Left lung (tissue), 10 donors: Measurements from ENCODE around the gene CCT3. TPM values are rescaled to one million over a fixed set of nuclear protein-coding genes. Genes with fewer than 3 reads are reported as not detected.

ENCODE experiments used
- ATAC-seq: fragments of 200-7000 bp; cut with Tn5 transposase; one replicate; pipeline ENCODE4 v1.9.1; 2020; ENCODE audit warnings: moderate library complexity
- DNase-seq, 4 donors: peaks; one replicate each; pipeline ENCODE4 v3.0.0-alpha.2; 2013 to 2020
- H3K27ac ChIP-seq, 2 donors: fragments of 200-600 bp; sonication (generic) in 1 of 2; one replicate each; pipeline versions ENCODE4 v1.5.0 to v1.8.0; 2020 to 2021
- H3K27me3 ChIP-seq, 2 donors: fragments of 200-600 bp; sonication (generic) in 1 of 2; one replicate each; pipeline versions ENCODE4 v1.5.0 to v1.8.0; 2020 to 2021
- H3K36me3 ChIP-seq, 2 donors: fragments of 200-600 bp; sonication (generic) in 1 of 2; one replicate each; pipeline versions ENCODE4 v1.5.0 to v1.8.0; 2020 to 2021
- H3K4me1 ChIP-seq, 2 donors: fragments of 200-600 bp; one replicate each; pipeline ENCODE4 v1.8.0; 2021
- H3K4me3 ChIP-seq, 2 donors: fragments of 200-600 bp; sonication (generic) in 1 of 2; one replicate each; pipeline versions ENCODE4 v1.5.0 to v1.8.0; 2020 to 2021; ENCODE audit warnings: mild to moderate bottlenecking in 1 of 2
- H3K9me3 ChIP-seq, 2 donors: fragments of 200-600 bp; sonication (generic) in 1 of 2; one replicate each; pipeline versions ENCODE4 v1.5.0 to v1.8.0; 2020 to 2021
- intact Hi-C, 2 donors: fragments of 100-400 bp; cut with DNase I; formaldehyde crosslinking; loops; one replicate each; pipeline versions ENCODE4 v1.11.2 to v1.14.2; 2022
- polyA plus RNA-seq, 6 donors: library from polyadenylated mRNA; unstranded; fragments of 120-200 nt; gene quantifications; one replicate each; pipeline ENCODE4 v1.2.1, GENCODE V29; 2013; ENCODE audit not compliant: insufficient read length in 6 of 6
- total RNA-seq, 2 donors: library from RNA; stranded (reverse); fragmentation: NEBNext Ultra II Directional; extraction: Animal tissue kit (Norgen Biotek cat#: 25700); gene quantifications; one replicate each; pipeline ENCODE4 v1.2.1, GENCODE V29; 2021
- TF ChIP-seq, protein P1 (sequence below), 2 donors: fragments of 200-600 bp; sonication (generic) in 1 of 2; IDR thresholded peaks; one replicate each; pipeline versions ENCODE4 v1.5.0 to v1.8.0; 2021; ENCODE audit warnings: antibody characterized with exemption in 2 of 2
- donor health status: DM: no; HTN: yes; CAD: no.
- donor health status: DM: no; HTN: no; CAD: no.

The CCT3 gene
- total and polyA plus RNA-seq, 8 donors, result 166 to 318 (median 266) TPM

DNA sequence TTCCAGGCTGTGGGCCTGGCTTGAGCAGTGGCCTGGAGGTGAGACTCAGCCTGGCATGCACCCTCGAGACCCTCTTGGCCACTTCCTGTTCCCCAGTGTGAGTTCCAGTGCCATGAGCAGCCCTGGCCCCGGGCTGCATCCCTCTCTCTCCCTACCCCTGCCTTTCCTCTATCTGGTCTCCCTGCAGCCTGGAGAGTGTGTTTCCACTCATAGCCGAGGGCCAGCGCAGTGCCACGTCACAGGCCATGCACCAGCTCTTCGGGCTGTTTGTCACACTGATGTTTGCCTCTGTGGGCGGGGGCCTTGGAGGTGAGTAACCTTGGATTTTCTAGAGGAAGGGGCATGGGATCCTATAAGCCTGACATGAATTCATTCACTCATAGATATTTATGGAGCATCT is 44.5 kb upstream of the CCT3 start:
- no peak for DNase-seq
- no peaks in the 10 kb centered on the region for H3K36me3 ChIP-seq
- TF ChIP-seq, protein P1, sequence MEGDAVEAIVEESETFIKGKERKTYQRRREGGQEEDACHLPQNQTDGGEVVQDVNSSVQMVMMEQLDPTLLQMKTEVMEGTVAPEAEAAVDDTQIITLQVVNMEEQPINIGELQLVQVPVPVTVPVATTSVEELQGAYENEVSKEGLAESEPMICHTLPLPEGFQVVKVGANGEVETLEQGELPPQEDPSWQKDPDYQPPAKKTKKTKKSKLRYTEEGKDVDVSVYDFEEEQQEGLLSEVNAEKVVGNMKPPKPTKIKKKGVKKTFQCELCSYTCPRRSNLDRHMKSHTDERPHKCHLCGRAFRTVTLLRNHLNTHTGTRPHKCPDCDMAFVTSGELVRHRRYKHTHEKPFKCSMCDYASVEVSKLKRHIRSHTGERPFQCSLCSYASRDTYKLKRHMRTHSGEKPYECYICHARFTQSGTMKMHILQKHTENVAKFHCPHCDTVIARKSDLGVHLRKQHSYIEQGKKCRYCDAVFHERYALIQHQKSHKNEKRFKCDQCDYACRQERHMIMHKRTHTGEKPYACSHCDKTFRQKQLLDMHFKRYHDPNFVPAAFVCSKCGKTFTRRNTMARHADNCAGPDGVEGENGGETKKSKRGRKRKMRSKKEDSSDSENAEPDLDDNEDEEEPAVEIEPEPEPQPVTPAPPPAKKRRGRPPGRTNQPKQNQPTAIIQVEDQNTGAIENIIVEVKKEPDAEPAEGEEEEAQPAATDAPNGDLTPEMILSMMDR (IDR thresholded peaks at IDR 0.05), result no peak
- ATAC-seq, result no peak
- no peak overlapping the region for H3K4me3 ChIP-seq
- no peak overlapping the region for H3K27ac ChIP-seq
- intact Hi-C loops, result loop anchor here (5.0 to 10.0 kb wide), 2 partner anchors 62 to 225 kb away; no protein-coding TSS in a partner anchor
- no peaks in the 10 kb centered on the region for H3K4me1 ChIP-seq
- peaks cover 2 to 20% of the 10 kb centered on the region in 2 donors for H3K27me3 ChIP-seq
- no peaks in the 10 kb centered on the region for H3K9me3 ChIP-seq

- intact Hi-C loops, result loop anchor here (5.0 to 10.0 kb wide), 2 partner anchors 65 to 228 kb away; no protein-coding TSS in a partner anchor
- ATAC-seq, result no peak
- no peak for DNase-seq
- Histone ChIP-seq H3K27ac (no peak overlapping the region), H3K36me3 (no peaks in the 10 kb centered on the region), H3K27me3 (peaks cover 0 to 9% of the 10 kb centered on the region in 2 donors), H3K9me3 (no peaks in the 10 kb centered on the region), H3K4me1 (peaks cover 0 to 3% of the 10 kb centered on the region in 2 donors), H3K4me3 (no peak overlapping the region)
- TF ChIP-seq, protein P1 (IDR thresholded peaks at IDR 0.05), result no peak
These were observed 41.5 kb upstream of the CCT3 start for GRCh38 chr1:156379420-156380165.

DNA sequence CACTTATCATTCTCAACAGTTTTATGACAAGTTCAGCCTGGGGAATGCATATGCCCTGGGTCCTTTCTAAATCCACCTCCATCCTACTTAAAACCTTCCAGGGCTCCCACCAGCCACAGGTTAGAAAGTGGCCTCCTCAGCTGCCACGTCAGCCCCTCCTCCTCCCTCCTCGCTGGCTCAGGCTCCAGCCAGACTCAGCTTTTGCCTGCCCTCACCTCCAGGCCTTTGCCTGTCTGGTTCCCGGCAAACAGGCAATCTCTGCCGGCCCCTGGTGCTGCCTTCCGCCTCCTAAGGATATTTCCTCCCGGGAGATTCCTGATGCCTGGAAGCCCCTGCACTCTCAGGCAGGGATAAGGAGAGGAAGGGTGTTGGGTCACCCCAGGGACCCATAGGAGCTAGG is 40.5 kb upstream of the CCT3 start:
- Histone ChIP-seq H3K4me1 (peaks cover 0 to 3% of the 10 kb centered on the region in 2 donors), H3K9me3 (no peaks in the 10 kb centered on the region), H3K27ac (no peak overlapping the region), H3K27me3 (peaks cover 0 to 9% of the 10 kb centered on the region in 2 donors), H3K4me3 (no peak overlapping the region), H3K36me3 (no peaks in the 10 kb centered on the region)
- no peak for DNase-seq
- intact Hi-C loops, result no loop called here
- ATAC-seq, result no peak
- TF ChIP-seq, protein P1 (IDR thresholded peaks at IDR 0.05), result no peak

GRCh38 chr1:156376958-156377919 is 39.1 kb upstream of the CCT3 start:
- no peak overlapping the region for H3K27ac ChIP-seq
- DNase-seq, result no peak
- TF ChIP-seq, protein P1 (IDR thresholded peaks at IDR 0.05), result no peak
- H3K4me1 ChIP-seq, result peaks cover 0 to 3% of the 10 kb centered on the region in 2 donors
- H3K4me3 ChIP-seq, result no peak overlapping the region
- intact Hi-C loops, result no loop called here
- H3K9me3 ChIP-seq, result no peaks in the 10 kb centered on the region
- ATAC-seq, result no peak
- no peaks in the 10 kb centered on the region for H3K36me3 ChIP-seq
- peaks cover 0 to 21% of the 10 kb centered on the region in 2 donors for H3K27me3 ChIP-seq

DNA sequence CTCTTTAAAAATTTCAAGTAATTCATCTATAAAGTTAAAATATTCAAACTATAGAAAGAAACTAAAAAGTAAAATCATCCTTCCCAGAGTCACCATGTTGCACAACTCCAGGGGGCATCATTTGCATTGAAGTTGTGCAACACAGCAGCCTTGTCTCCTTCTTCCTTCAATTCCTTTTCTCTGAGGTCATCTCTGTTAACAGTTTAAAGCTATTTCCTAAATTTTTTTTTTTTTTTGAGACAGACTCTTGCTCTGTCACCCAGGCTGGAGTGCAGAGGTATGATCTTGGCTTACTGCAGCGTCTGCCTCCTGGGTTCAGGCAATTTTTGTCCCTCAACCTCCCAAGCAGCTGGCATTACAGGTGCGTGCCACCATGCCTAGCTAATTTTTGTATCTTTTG is 38.1 kb upstream of the CCT3 start:
- no peak overlapping the region for H3K27ac ChIP-seq
- H3K27me3 ChIP-seq, result peaks cover 0 to 24% of the 10 kb centered on the region in 2 donors
- intact Hi-C loops, result no loop called here
- H3K9me3 ChIP-seq, result no peaks in the 10 kb centered on the region
- H3K36me3 ChIP-seq, result no peaks in the 10 kb centered on the region
- H3K4me3 ChIP-seq, result no peak overlapping the region
- no peak for ATAC-seq
- TF ChIP-seq, protein P1 (IDR thresholded peaks at IDR 0.05), result no peak
- peaks cover 0 to 3% of the 10 kb centered on the region in 2 donors for H3K4me1 ChIP-seq
- DNase-seq, result no peak
